Natural killer cell (primary cell): ENCODE data around the gene TRIP13. TPM values are rescaled to one million over a fixed set of nuclear protein-coding genes. Genes with fewer than 3 reads are reported as not detected.

Experiments
- ATAC-seq, 3 donors: fragments of 150-1000 bp in 2 of 3; fragments of 200-7000 bp in 1 of 3; cut with Tn5 transposase; 1 replicate in 1 of 3; 2 replicates in 2 of 3; pipeline ENCODE4 v1.10.0; 2021; ENCODE audit warnings: mild to moderate bottlenecking in 2 of 3, moderate library complexity in 2 of 3
- DNase-seq, 2 donors: peaks; one replicate each; pipeline versions ENCODE4 v3.0.0 to v3.0.0-alpha.2; 2013 to 2021; ENCODE audit warnings: mixed read lengths in 1 of 2
- H3K27ac ChIP-seq: one replicate; pipeline ENCODE4 v1.5.1; 2013; ENCODE audit warnings: mild to moderate bottlenecking, low read length
- H3K27me3 ChIP-seq: one replicate; pipeline ENCODE4 v1.6.1; 2013; ENCODE audit warnings: low read length; ENCODE audit not compliant: control insufficient read depth, insufficient read depth
- H3K36me3 ChIP-seq: one replicate; pipeline ENCODE4 v1.6.1; 2013; ENCODE audit warnings: low read length; ENCODE audit not compliant: control insufficient read depth, insufficient read depth
- H3K4me1 ChIP-seq: one replicate; pipeline ENCODE4 v1.6.1; 2013; ENCODE audit warnings: low read length; ENCODE audit not compliant: control insufficient read depth, insufficient read depth
- H3K4me3 ChIP-seq: one replicate; pipeline ENCODE4 v1.5.1; 2013; ENCODE audit warnings: low read length
- H3K9me3 ChIP-seq: one replicate; pipeline ENCODE4 v1.6.1; 2013; ENCODE audit warnings: low read length; ENCODE audit not compliant: control insufficient read depth, insufficient read depth
- H3K27ac Mint-ChIP-seq, 2 donors: one replicate each; pipeline ENCODE4 v1.8.0; 2022; ENCODE audit warnings: mild to moderate bottlenecking in 2 of 2, mixed read lengths in 2 of 2, moderate library complexity in 1 of 2
- H3K27me3 Mint-ChIP-seq, 2 donors: one replicate each; pipeline ENCODE4 v1.8.0; 2022; ENCODE audit warnings: low read depth in 2 of 2, mixed read lengths in 2 of 2
- H3K36me3 Mint-ChIP-seq: one replicate; pipeline ENCODE4 v1.8.0; 2022; ENCODE audit warnings: mixed read lengths
- H3K4me1 Mint-ChIP-seq, 2 donors: one replicate each; pipeline ENCODE4 v1.8.0; 2022; ENCODE audit warnings: mixed read lengths in 2 of 2
- H3K4me3 Mint-ChIP-seq: one replicate; pipeline ENCODE4 v1.8.0; 2022; ENCODE audit warnings: mild to moderate bottlenecking, moderate library complexity, mixed read lengths
- H3K9me3 Mint-ChIP-seq, 2 donors: one replicate each; pipeline ENCODE4 v1.8.0; 2022; ENCODE audit warnings: mixed read lengths in 2 of 2
- WGBS: methylation state at CpG from one replicate; pipeline ENCODE4 v1.1.7; 2013; ENCODE audit warnings: missing lambda C conversion rate; ENCODE audit not compliant: insufficient coverage; 5-methylcytosine and 5-hydroxymethylcytosine counted together
- intact Hi-C: fragments of 100-400 bp; cut with micrococcal nuclease; formaldehyde crosslinking; loops from one replicate; pipeline ENCODE4 v1.14.2; 2022
- total RNA-seq, 4 donors: library from RNA; stranded (reverse); fragments of 120-200 nt in 1 of 4; gene quantifications; one replicate each; pipeline versions ENCODE4 v1.2.3 to v1.2.4, GENCODE V29; 2013 to 2022
- TF ChIP-seq, protein P1 (sequence below): fragments of 200-600 bp; IDR thresholded peaks from one replicate; pipeline ENCODE4 v1.8.0; 2022; ENCODE audit warnings: antibody characterized with exemption

TRIP13 gene
- total RNA-seq, 3 donors from 2014 or later (not counting 1 experiment from before 2014, with no cell fraction given): 0.45 to 0.57 (median 0.56) TPM

DNA sequence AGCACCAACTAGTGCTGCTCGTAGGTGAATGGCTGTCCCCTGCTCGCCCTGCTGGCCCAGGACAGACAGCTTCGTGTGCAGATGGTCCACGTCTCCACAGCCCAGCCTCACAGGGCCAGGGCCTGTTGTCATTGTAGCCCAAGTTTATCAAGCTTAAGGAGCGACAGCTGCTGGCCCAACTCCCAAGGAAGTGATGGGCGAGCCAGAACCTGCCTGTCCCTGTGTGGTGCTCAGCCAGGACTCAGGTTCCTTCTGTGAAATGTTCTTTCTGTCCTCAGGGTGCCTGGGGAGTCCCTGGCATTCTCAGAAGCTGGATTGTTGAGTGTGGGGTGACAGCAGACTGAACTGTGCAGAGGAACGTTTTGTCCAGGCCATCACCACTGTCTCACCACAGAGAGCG is 16.4 kb downstream of the TRIP13 start:
- intact Hi-C loops: no loop called here
- Mint-ChIP-seq H3K4me1 (no peaks in the 10 kb centered on the region), H3K4me3 (no peak overlapping the region), H3K36me3 (no peaks in the 10 kb centered on the region), H3K27me3 (no peaks in the 10 kb centered on the region), H3K27ac (no peak overlapping the region), H3K9me3 (no peaks in the 10 kb centered on the region)
- no peaks in the 10 kb centered on the region for H3K36me3 ChIP-seq
- H3K4me3 ChIP-seq: no peak overlapping the region
- no peak overlapping the region for H3K27ac ChIP-seq
- no peak for ATAC-seq
- WGBS: 92% methylated on average over 8 of the region's 8 CpGs
- H3K27me3 ChIP-seq: no peaks in the 10 kb centered on the region
- DNase-seq: no peak
- H3K9me3 ChIP-seq: no peaks in the 10 kb centered on the region
- H3K4me1 ChIP-seq: no peaks in the 10 kb centered on the region
- TF ChIP-seq, protein P1, sequence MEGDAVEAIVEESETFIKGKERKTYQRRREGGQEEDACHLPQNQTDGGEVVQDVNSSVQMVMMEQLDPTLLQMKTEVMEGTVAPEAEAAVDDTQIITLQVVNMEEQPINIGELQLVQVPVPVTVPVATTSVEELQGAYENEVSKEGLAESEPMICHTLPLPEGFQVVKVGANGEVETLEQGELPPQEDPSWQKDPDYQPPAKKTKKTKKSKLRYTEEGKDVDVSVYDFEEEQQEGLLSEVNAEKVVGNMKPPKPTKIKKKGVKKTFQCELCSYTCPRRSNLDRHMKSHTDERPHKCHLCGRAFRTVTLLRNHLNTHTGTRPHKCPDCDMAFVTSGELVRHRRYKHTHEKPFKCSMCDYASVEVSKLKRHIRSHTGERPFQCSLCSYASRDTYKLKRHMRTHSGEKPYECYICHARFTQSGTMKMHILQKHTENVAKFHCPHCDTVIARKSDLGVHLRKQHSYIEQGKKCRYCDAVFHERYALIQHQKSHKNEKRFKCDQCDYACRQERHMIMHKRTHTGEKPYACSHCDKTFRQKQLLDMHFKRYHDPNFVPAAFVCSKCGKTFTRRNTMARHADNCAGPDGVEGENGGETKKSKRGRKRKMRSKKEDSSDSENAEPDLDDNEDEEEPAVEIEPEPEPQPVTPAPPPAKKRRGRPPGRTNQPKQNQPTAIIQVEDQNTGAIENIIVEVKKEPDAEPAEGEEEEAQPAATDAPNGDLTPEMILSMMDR: no peak

- DNase-seq: no peak
- Mint-ChIP-seq H3K27ac (no peak overlapping the region), H3K27me3 (no peaks in the 10 kb centered on the region), H3K36me3 (no peaks in the 10 kb centered on the region), H3K4me1 (no peaks in the 10 kb centered on the region), H3K4me3 (no peak overlapping the region), H3K9me3 (no peaks in the 10 kb centered on the region)
- Histone ChIP-seq H3K4me3 (no peak overlapping the region), H3K27ac (no peak overlapping the region), H3K4me1 (no peaks in the 10 kb centered on the region), H3K9me3 (no peaks in the 10 kb centered on the region), H3K36me3 (no peaks in the 10 kb centered on the region), H3K27me3 (no peaks in the 10 kb centered on the region)
- ATAC-seq: no peak
- TF ChIP-seq, protein P1: no peak
- intact Hi-C loops: no loop called here
- WGBS: 96% methylated on average over 18 of the region's 18 CpGs
These were observed 17.5 kb downstream of the TRIP13 start for GRCh38 chr5:909994-910768.

- H3K4me1 ChIP-seq: no peaks in the 10 kb centered on the region
- Mint-ChIP-seq H3K9me3 (no peaks in the 10 kb centered on the region), H3K27me3 (no peaks in the 10 kb centered on the region), H3K27ac (no peak overlapping the region), H3K4me3 (no peak overlapping the region), H3K4me1 (no peaks in the 10 kb centered on the region), H3K36me3 (no peaks in the 10 kb centered on the region)
- DNase-seq (no peak), ATAC-seq (no peak)
- TF ChIP-seq, protein P1: no peak
- H3K27me3 ChIP-seq: no peaks in the 10 kb centered on the region
- 96% methylated on average over 7 of the region's 7 CpGs for WGBS
- H3K27ac ChIP-seq: no peak overlapping the region
- no peaks in the 10 kb centered on the region for H3K9me3 ChIP-seq
- intact Hi-C loops: no loop called here
- no peak overlapping the region for H3K4me3 ChIP-seq
- H3K36me3 ChIP-seq: no peaks in the 10 kb centered on the region
These were observed 18.1 kb downstream of the TRIP13 start for GRCh38 chr5:910769-911160.

DNA sequence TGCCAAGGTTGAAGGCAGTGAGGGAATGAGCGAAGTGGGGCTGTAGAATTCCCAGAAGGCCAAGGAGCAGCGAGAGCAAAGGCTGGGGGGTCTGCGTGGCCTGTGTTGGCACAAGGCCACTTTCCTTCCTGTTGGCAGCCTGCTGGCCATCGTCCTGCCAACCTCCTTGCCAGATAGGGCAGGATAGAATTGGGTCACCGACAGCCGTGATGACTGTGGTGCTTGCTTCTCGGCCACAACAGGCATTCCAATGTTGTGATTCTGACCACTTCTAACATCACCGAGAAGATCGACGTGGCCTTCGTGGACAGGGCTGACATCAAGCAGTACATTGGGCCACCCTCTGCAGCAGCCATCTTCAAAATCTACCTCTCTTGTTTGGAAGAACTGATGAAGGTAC is 18.9 kb downstream of the TRIP13 start:
- Mint-ChIP-seq H3K27me3 (no peaks in the 10 kb centered on the region), H3K9me3 (no peaks in the 10 kb centered on the region), H3K4me1 (no peaks in the 10 kb centered on the region), H3K36me3 (no peaks in the 10 kb centered on the region), H3K4me3 (no peak overlapping the region), H3K27ac (no peak overlapping the region)
- no peaks in the 10 kb centered on the region for H3K4me1 ChIP-seq
- DNase-seq (no peak), ATAC-seq (no peak)
- H3K27me3 ChIP-seq: no peaks in the 10 kb centered on the region
- WGBS: 83% methylated on average over 11 of the region's 11 CpGs
- no peaks in the 10 kb centered on the region for H3K9me3 ChIP-seq
- no peak overlapping the region for H3K4me3 ChIP-seq
- no peak overlapping the region for H3K27ac ChIP-seq
- intact Hi-C loops: no loop called here
- TF ChIP-seq, protein P1: no peak
- no peaks in the 10 kb centered on the region for H3K36me3 ChIP-seq
